Vagina (tissue), 2 donors: Measurements from ENCODE around the gene DNAJB1. TPM values are rescaled to one million over a fixed set of nuclear protein-coding genes. Genes with fewer than 3 reads are reported as not detected.

Experiments
- DNase-seq, 2 donors: peaks; one replicate each; pipeline ENCODE4 v3.0.0-alpha.2; 2017; ENCODE audit errors: extremely low spot score in 2 of 2
- H3K27ac ChIP-seq: fragments of 200-600 bp; sonication (generic); one replicate; pipeline ENCODE4 v1.5.1; 2019
- H3K27me3 ChIP-seq: fragments of 200-600 bp; sonication (generic); one replicate; pipeline ENCODE4 v1.5.1; 2019
- H3K36me3 ChIP-seq, 2 donors: fragments of 200-600 bp; sonication (generic); one replicate each; pipeline ENCODE4 v1.5.1; 2017 to 2019
- H3K4me1 ChIP-seq: fragments of 200-600 bp; sonication (generic); one replicate; pipeline ENCODE4 v1.5.1; 2019
- H3K4me3 ChIP-seq, 2 donors: fragments of 200-600 bp; sonication (generic); 1 replicate in 1 of 2; 2 replicates in 1 of 2; pipeline ENCODE4 v1.5.1; 2016 to 2019
- H3K9me3 ChIP-seq: fragments of 200-600 bp; sonication (generic); one replicate; pipeline ENCODE4 v1.5.1; 2019
- POLR2A ChIP-seq, 2 donors: fragments of 450-650 bp; IDR thresholded peaks; one replicate each; pipeline ENCODE4 v1.6.1; 2017; ENCODE audit warnings: antibody characterized with exemption in 2 of 2, mild to moderate bottlenecking in 2 of 2, moderate library complexity in 2 of 2
- POLR2AphosphoS5 ChIP-seq, 2 donors: sonication (generic); formaldehyde crosslinking; IDR thresholded peaks; one replicate each; pipeline ENCODE4 v1.9.0; 2017; ENCODE audit warnings: antibody characterized with exemption in 2 of 2, mild to moderate bottlenecking in 2 of 2, low read depth in 1 of 2; ENCODE audit not compliant: insufficient read depth in 1 of 2
- intact Hi-C: fragments of 100-400 bp; cut with DNase I; formaldehyde crosslinking; loops from one replicate; pipeline ENCODE4 v1.15.1; 2023
- total RNA-seq: library from RNA; depleted of rRNA; stranded (reverse); fragments of >200 nt; gene quantifications from one replicate; pipeline ENCODE4 v1.2.3, GENCODE V29; 2016
- TF ChIP-seq, protein P1 (sequence below), 3 experiments: fragments of 450-650 bp in 2 of 3; fragments of 200-600 bp in 1 of 3; sonication (generic) in 1 of 3; IDR thresholded peaks; one replicate each; pipeline ENCODE4 v1.5.1; 2017 to 2019; ENCODE audit warnings: antibody characterized with exemption in 3 of 3, mild to moderate bottlenecking in 2 of 3, moderate library complexity in 2 of 3

The DNAJB1 gene
- total RNA-seq, 1 donor from 2014 or later: 164 TPM

DNA sequence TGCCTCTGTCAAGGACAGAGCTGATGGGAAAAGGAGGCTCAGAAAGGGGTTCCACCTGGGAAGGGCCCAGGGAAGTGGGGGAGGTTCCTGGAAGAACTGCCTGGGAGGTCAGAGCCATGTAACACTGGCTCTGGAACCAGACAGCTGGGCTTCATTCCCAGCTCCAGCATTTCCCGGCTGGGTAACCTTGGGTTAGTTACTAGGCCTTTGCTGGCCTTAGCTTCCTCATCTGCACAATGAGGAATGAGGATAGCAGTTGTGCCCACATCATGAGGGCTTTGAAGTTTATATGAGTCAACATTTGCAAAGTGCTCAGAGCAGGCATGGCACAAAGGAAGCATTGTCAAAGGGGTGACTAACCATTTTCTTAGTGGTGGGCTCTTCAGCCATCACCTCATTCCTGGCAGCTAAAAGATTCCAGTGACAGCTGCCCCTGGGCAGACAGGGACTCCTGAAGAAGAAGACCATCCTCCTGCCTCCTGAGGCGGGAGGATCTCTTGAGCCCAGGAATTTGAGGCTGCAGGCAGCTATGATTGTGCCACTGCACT lies 1.7 kb upstream of the DNAJB1 start:
- no peaks in the 10 kb centered on the region for H3K27me3 ChIP-seq
- no peaks in the 10 kb centered on the region for H3K9me3 ChIP-seq
- TF ChIP-seq, protein P1, sequence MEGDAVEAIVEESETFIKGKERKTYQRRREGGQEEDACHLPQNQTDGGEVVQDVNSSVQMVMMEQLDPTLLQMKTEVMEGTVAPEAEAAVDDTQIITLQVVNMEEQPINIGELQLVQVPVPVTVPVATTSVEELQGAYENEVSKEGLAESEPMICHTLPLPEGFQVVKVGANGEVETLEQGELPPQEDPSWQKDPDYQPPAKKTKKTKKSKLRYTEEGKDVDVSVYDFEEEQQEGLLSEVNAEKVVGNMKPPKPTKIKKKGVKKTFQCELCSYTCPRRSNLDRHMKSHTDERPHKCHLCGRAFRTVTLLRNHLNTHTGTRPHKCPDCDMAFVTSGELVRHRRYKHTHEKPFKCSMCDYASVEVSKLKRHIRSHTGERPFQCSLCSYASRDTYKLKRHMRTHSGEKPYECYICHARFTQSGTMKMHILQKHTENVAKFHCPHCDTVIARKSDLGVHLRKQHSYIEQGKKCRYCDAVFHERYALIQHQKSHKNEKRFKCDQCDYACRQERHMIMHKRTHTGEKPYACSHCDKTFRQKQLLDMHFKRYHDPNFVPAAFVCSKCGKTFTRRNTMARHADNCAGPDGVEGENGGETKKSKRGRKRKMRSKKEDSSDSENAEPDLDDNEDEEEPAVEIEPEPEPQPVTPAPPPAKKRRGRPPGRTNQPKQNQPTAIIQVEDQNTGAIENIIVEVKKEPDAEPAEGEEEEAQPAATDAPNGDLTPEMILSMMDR (IDR thresholded peaks at IDR 0.05): no peak
- TF ChIP-seq POLR2A (IDR thresholded peaks at IDR 0.05) (no peak), POLR2AphosphoS5 (IDR thresholded peaks at IDR 0.05; ENCODE audit: insufficient read depth in 1 of 2, low read depth in 1 of 2) (no peak)
- no peak overlapping the region for H3K4me3 ChIP-seq
- intact Hi-C loops: no loop called here
- peak overlapping the region; percentile 100 for H3K27ac ChIP-seq
- peaks cover 0 to 17% of the 10 kb centered on the region in 2 donors for H3K36me3 ChIP-seq
- H3K4me1 ChIP-seq: peaks cover 33% of the 10 kb centered on the region
- no peak for DNase-seq

DNA sequence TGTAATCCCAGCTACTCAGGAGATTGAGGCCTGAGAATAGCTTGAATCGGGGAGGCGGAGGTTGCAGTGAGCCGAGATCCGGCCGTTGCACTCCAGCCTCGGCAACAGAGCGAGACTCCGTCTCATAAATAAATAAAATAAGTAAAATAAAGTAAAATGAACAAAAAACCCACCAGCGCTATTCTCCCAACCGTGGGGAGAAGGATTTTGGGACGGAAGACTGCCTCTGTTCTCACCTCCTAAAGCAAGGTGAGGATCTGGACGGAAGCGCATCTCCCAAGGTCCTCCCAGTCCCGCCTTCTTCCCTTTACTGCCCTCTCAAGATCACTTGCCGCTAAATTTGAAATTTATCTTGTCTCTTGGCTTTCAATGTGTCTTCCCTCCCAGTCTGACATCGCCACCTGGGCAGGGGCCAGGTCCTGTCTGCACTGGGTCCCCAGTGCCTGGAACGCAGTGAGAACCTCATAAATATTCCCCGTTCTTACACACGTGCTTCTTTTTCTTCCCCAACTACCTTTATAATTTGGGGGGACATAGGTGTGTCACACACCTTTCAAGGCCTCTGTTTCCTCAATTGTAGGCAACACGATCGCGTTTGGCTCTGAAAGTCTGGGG lies 1.2 kb upstream of the DNAJB1 start:
- no peak for DNase-seq
- TF ChIP-seq POLR2A (IDR thresholded peaks at IDR 0.05) (no peak), POLR2AphosphoS5 (IDR thresholded peaks at IDR 0.05; ENCODE audit: insufficient read depth in 1 of 2, low read depth in 1 of 2) (no peak)
- TF ChIP-seq, protein P1 (IDR thresholded peaks at IDR 0.05): no peak
- H3K27ac ChIP-seq: peak overlapping the region; percentile 100
- H3K36me3 ChIP-seq: peaks cover 0 to 23% of the 10 kb centered on the region in 2 donors
- H3K4me1 ChIP-seq: peaks cover 39% of the 10 kb centered on the region
- H3K27me3 ChIP-seq: no peaks in the 10 kb centered on the region
- peak overlapping the region in 1 of 2 donors; percentile 39 for H3K4me3 ChIP-seq
- intact Hi-C loops: no loop called here
- H3K9me3 ChIP-seq: no peaks in the 10 kb centered on the region

DNA sequence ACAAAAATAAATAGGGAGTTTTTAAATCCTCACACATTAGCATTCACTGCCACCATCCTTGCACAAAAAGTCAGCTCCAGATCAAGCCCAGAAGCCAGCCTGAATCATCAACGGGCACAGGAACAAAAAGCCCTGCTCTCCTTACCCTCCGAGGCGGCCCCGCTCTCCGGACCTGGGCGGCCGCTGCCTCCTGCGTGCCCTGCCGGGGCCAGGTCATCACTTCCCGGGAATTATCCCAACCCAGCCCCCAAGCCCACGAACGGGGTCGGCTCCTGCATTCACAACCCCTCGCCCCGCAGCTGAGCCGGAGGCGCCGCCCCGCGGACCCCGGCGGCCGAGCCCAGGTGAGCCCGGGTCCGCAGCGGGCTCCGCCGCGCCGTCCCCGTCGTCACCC lies 754 bp downstream of the DNAJB1 start:
- H3K4me3 ChIP-seq: peak overlapping the region; percentile 70 to 91
- H3K9me3 ChIP-seq: no peaks in the 10 kb centered on the region
- H3K4me1 ChIP-seq: peaks cover 39% of the 10 kb centered on the region
- H3K27ac ChIP-seq: peak overlapping the region; percentile 100
- peaks cover 0 to 32% of the 10 kb centered on the region in 2 donors for H3K36me3 ChIP-seq
- TF ChIP-seq, protein P1 (IDR thresholded peaks at IDR 0.05): no peak
- TF ChIP-seq POLR2AphosphoS5 (IDR thresholded peaks at IDR 0.05; ENCODE audit: insufficient read depth in 1 of 2, low read depth in 1 of 2): no peak
- no peak for TF ChIP-seq POLR2A (IDR thresholded peaks at IDR 0.05)
- peak in 1 of 2 donors; percentile 91 for DNase-seq
- no peaks in the 10 kb centered on the region for H3K27me3 ChIP-seq
- intact Hi-C loops: no loop called here

DNA sequence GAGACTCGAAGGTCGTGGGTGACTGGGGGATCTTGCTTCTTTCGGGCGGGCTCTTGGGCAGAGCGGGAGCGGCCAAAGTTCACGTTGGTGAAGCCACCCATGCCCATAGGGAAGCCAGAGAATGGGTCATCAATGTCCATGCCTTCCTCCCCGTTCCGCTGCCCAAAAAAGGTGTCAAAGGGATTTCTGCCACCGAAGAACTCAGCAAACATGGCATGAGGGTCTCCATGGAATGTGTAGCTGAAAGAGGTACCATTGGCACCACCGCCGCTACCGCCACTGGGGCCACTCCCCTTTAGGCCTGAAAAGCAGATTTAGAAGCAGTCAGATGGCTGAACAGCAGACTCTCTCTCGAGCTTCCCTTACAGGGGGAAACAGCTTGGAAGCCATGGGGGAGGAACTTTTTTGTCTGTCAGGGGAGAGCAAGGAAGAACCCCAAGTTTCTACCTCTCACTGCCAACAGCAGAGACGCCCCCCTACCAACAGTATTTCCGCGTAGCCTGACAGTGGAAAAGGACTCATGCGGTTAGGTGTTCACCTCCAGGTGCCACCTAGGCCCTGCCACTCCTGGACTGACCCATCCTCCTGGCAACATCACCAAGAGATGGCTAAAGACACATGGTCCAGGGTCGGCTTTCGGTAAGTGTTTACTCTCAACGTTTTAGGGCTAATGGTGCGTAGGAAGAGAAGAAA lies 1.3 kb downstream of the DNAJB1 start:
- TF ChIP-seq, protein P1 (IDR thresholded peaks at IDR 0.05): no peak
- TF ChIP-seq POLR2A (IDR thresholded peaks at IDR 0.05): no peak
- TF ChIP-seq POLR2AphosphoS5 (IDR thresholded peaks at IDR 0.05; ENCODE audit: insufficient read depth in 1 of 2, low read depth in 1 of 2): no peak
- Histone ChIP-seq H3K9me3 (no peaks in the 10 kb centered on the region), H3K4me1 (peaks cover 39% of the 10 kb centered on the region), H3K36me3 (peaks cover 0 to 32% of the 10 kb centered on the region in 2 donors), H3K27ac (peak overlapping the region; percentile 100), H3K4me3 (peak overlapping the region; percentile 70 to 91), H3K27me3 (no peaks in the 10 kb centered on the region)
- DNase-seq: peak in 1 of 2 donors; percentile 89
- intact Hi-C loops: no loop called here
